Choroid plexus epithelial cell (primary cell): ENCODE data around the gene PARD3B.

ENCODE experiments used
- DNase-seq: peaks from one replicate; pipeline ENCODE4 v3.0.0-alpha.2; 2010; ENCODE audit warnings: low read depth
- H3K4me3 ChIP-seq: 2 replicates; pipeline ENCODE4 v1.5.1; 2011; ENCODE audit warnings: low read depth, mild to moderate bottlenecking, control low read depth, low read length, moderate library complexity
- TF ChIP-seq, protein P1 (sequence below): conservative IDR thresholded peaks from 2 replicates; pipeline ENCODE4 v1.5.1; 2011; ENCODE audit warnings: low read depth, mild to moderate bottlenecking, control low read depth, inconsistent platforms, low read length, moderate library complexity

PARD3B gene

GRCh38 chr2:205462681-205463345, 917.5 kb downstream of the PARD3B start:
- no peak overlapping the region for H3K4me3 ChIP-seq
- TF ChIP-seq, protein P1, sequence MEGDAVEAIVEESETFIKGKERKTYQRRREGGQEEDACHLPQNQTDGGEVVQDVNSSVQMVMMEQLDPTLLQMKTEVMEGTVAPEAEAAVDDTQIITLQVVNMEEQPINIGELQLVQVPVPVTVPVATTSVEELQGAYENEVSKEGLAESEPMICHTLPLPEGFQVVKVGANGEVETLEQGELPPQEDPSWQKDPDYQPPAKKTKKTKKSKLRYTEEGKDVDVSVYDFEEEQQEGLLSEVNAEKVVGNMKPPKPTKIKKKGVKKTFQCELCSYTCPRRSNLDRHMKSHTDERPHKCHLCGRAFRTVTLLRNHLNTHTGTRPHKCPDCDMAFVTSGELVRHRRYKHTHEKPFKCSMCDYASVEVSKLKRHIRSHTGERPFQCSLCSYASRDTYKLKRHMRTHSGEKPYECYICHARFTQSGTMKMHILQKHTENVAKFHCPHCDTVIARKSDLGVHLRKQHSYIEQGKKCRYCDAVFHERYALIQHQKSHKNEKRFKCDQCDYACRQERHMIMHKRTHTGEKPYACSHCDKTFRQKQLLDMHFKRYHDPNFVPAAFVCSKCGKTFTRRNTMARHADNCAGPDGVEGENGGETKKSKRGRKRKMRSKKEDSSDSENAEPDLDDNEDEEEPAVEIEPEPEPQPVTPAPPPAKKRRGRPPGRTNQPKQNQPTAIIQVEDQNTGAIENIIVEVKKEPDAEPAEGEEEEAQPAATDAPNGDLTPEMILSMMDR = no peak
- no peak for DNase-seq

DNA sequence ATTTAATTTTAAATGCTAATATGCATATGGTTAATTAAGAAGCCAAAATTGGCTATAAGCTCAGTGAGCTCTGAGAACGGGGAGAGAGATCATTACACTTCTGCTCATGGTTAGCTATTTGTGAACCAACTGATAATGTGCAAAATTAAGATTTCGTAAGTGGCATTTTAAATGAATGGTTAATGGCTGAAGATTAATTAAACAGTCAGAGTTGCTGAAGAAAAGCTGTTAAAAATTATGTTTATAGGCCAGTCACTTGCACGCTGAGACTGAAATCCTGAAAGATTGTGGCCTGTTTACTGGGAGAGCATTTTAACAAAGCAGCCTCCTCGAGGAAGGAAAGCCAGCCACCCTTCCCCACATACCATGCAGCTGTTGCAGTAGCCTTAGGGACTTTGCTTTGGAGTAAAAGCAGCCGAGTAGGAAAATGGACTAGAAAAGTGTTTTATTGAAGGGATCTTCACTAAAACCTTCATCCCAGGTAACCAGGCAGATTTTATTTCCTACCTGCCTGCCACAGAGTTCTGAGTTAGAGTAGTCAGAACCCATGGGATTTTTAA, 918.3 kb downstream of the PARD3B start:
- H3K4me3 ChIP-seq = no peak overlapping the region
- no peak for DNase-seq
- TF ChIP-seq, protein P1 = no peak

DNA sequence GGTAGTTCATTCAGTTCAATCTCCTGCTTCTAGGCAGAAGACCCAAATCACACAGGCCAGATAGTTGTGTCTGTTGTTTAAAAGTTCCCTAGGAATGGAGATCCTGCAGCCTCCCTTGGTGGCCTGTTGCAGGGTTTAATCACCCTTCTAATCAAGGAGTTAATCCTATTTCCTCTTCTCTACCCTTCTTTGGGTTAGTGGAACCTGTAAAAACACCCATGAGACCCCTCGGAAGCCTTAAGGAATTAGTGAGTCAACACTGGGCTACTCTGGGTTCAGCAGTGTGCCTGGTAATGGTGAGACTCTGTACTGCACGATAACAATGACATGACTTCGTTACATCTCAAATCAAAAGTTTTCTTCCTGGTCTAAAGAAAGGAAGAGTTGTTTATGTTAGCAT, 919.4 kb downstream of the PARD3B start:
- no peak for DNase-seq
- TF ChIP-seq, protein P1 = no peak
- H3K4me3 ChIP-seq = no peak overlapping the region

- TF ChIP-seq, protein P1 = no peak
- DNase-seq = no peak
- H3K4me3 ChIP-seq = no peak overlapping the region
These were observed 920.5 kb downstream of the PARD3B start for GRCh38 chr2:205465791-205466190.

GRCh38 chr2:205471776-205472175, 926.5 kb downstream of the PARD3B start:
- DNase-seq = no peak
- H3K4me3 ChIP-seq = no peak overlapping the region
- TF ChIP-seq, protein P1 = no peak

DNA sequence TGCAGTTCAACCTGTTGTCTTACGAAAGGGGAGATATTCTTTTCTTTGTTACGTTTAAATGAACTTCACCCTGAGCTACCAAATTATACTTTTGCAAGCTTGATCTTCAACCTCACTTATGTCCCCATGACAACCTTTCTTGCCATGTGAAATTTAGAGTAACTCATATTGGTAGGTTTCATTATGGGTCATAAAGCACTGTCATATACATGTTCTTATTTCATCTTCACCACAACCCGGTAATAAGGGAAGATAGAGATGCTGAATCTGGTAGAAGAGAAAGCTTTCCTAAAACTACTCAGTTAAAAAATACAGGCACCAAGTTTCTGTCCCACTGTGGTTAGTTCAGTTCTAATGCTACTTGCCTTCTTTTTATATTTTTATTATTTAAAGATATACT, 928.5 kb downstream of the PARD3B start:
- H3K4me3 ChIP-seq = no peak overlapping the region
- TF ChIP-seq, protein P1 = no peak
- DNase-seq = no peak
